Effector memory CD4-positive, alpha-beta T cell (primary cell): Measurements from ENCODE around the gene ISCU.

Experiments
- DNase-seq, 3 donors: peaks; one replicate each; pipeline ENCODE4 v3.0.0-alpha.2; 2020
- H3K27ac ChIP-seq: 2 replicates; pipeline ENCODE4 v1.7.0; 2013; ENCODE audit warnings: mild to moderate bottlenecking, low read length, moderate library complexity; ENCODE audit not compliant: insufficient read depth, poor library complexity, severe bottlenecking
- H3K27me3 ChIP-seq: replicated peaks from 2 replicates; pipeline ENCODE4 v1.7.0; 2013; ENCODE audit warnings: mild to moderate bottlenecking, low read length; ENCODE audit not compliant: insufficient read depth, control insufficient read depth, poor library complexity, severe bottlenecking
- H3K36me3 ChIP-seq: 2 replicates; pipeline ENCODE4 v1.7.0; 2013; ENCODE audit warnings: mild to moderate bottlenecking, low read length, moderate library complexity; ENCODE audit not compliant: control insufficient read depth, insufficient read depth
- H3K4me1 ChIP-seq: 2 replicates; pipeline ENCODE4 v1.7.0; 2013; ENCODE audit warnings: low read length, mild to moderate bottlenecking; ENCODE audit not compliant: control insufficient read depth, insufficient read depth, poor library complexity, severe bottlenecking
- H3K4me3 ChIP-seq: 2 replicates; pipeline ENCODE4 v1.7.0; 2013; ENCODE audit warnings: low read length, low read depth, mild to moderate bottlenecking; ENCODE audit not compliant: insufficient read depth, poor library complexity, severe bottlenecking
- H3K9me3 ChIP-seq: 2 replicates; pipeline ENCODE4 v1.7.0; 2013; ENCODE audit warnings: mild to moderate bottlenecking, low read length, moderate library complexity; ENCODE audit not compliant: control insufficient read depth

Gene ISCU

DNA sequence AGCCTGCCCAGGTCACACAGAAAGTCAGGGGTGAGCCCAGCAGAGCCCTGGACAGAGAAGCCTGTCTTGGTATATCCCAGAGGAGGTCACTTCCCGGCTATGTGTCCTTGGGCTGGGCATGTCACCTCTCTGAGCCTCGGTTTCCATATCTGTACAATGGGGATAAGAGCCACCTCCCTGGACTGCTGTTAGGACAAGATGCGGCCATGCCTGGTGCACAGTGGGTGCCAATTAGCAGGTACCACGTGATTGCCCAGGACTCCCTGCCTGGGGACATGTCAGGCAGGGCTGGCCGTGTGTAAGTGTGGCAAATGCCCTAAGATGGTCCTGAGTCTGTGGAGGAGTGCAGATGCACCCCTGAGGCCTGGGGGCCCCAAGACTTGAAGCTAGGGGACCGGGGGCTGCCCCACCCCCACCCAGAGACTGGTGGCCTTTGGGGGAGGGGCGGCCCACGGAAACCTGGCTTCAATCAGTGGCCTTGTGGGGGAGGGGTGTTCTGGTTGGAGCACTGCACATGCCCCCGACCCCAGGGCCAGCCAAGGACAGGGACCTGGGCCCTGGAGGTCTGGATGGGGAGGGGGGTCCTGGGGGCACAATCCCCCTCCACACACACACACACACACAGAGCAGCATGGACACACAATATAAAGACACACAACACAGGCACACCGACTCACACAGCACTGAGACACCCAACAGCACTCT is 34.6 kb downstream of the ISCU start:
- no peaks in the 10 kb centered on the region for H3K36me3 ChIP-seq
- H3K27me3 ChIP-seq, result no peaks in the 10 kb centered on the region
- no peak overlapping the region for H3K4me3 ChIP-seq
- H3K9me3 ChIP-seq, result no peaks in the 10 kb centered on the region
- DNase-seq, result no peak
- no peak overlapping the region for H3K27ac ChIP-seq
- no peaks in the 10 kb centered on the region for H3K4me1 ChIP-seq

DNA sequence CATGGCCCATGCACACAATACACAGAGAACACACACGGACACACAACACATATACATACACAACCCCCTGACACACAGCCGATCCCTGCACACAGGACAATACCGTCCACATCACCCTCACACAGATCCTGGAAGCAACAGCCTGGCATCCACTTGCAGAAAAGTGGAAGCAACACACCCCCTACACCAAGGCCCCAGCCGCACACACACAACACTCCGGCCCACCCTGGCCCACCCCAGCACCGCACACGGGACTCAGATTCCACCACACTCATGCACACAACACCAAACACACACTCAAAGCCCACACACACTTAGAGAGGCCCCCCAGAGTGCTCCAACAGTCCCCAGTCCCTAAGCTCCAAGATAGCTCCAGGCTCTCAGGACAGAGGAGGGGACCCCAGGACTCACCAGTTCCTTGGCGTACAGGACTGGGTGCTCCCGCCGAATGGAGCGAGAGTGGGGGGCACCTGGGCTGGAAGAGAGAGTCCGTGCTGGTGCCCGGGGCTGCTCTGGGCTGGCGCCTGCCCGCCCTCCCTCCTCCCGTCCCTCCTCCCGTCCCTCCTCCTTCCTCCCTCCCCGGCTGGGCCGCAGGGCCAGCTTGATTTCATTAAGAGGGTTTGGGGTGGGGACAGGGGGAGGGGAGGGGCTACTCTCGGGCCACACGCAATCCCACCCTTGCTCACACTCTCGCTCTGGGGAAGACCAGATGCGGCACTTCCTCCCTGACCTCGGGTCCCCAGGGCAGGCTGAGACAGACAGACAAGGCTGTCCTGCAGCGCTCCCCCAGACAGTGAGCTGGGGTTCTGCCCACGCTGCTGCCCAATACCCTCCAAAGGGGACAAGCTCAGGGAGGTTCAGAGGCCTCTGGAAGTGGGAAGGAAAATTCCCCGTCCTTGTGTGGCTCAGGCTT is 35.4 kb downstream of the ISCU start, which contains the start of gene TMEM119:
TSS of gene TMEM119 (minus strand) at position 526 of the 913 bp plus-strand sequence. CDS start 5,701 bp downstream, outside the sequence.
- H3K27me3 ChIP-seq, result no peaks in the 10 kb centered on the region
- no peak within 1 kb of the TSS for H3K27ac ChIP-seq
- H3K36me3 ChIP-seq, result no peaks in the 10 kb centered on the region
- H3K4me1 ChIP-seq, result no peaks in the 10 kb centered on the region
- no peak within 1 kb of the TSS for H3K4me3 ChIP-seq
- DNase-seq, result no peak
- H3K9me3 ChIP-seq, result no peaks in the 10 kb centered on the region

DNA sequence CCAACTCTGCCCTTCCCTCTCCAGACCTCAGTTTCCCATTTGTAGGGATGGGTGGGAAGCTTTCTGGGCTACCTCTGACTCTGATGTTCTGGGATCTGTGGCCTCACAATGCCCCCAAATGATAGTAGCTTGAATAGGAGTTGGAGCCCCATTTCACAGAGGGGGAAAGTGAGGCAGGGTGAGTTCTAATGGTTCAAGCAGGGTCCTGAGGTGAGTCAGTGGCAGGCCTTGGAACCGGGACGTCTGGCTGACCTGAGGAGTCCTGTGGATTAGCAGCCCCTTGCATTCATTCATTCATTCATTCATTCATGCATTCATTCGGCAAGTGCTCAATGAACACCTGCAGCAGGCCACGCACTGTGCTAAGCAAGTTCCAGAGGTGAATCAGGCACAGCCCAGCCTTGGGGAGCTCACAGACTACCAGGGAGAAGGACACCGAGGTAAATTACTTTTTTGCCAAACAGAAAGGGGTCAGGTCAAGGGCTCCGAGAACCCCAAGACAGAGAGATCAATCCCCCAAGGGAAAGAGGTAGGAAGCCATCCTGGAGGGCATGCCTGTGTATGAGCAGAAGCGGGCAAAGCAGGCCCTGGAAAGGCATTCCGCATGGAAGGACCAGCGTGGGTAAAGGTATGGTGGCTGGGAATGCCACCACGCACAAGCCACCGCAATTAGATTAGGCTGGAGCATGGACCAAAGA is 36.3 kb downstream of the ISCU start:
- H3K27me3 ChIP-seq, result no peaks in the 10 kb centered on the region
- no peaks in the 10 kb centered on the region for H3K4me1 ChIP-seq
- H3K4me3 ChIP-seq, result no peak overlapping the region
- no peaks in the 10 kb centered on the region for H3K36me3 ChIP-seq
- DNase-seq, result no peak
- no peaks in the 10 kb centered on the region for H3K9me3 ChIP-seq
- no peak overlapping the region for H3K27ac ChIP-seq

GRCh38 chr12:108599541-108599940 is 37.1 kb downstream of the ISCU start:
- no peaks in the 10 kb centered on the region for H3K4me1 ChIP-seq
- no peaks in the 10 kb centered on the region for H3K9me3 ChIP-seq
- no peaks in the 10 kb centered on the region for H3K27me3 ChIP-seq
- H3K4me3 ChIP-seq, result no peak overlapping the region
- no peaks in the 10 kb centered on the region for H3K36me3 ChIP-seq
- no peak for DNase-seq
- H3K27ac ChIP-seq, result no peak overlapping the region

DNA sequence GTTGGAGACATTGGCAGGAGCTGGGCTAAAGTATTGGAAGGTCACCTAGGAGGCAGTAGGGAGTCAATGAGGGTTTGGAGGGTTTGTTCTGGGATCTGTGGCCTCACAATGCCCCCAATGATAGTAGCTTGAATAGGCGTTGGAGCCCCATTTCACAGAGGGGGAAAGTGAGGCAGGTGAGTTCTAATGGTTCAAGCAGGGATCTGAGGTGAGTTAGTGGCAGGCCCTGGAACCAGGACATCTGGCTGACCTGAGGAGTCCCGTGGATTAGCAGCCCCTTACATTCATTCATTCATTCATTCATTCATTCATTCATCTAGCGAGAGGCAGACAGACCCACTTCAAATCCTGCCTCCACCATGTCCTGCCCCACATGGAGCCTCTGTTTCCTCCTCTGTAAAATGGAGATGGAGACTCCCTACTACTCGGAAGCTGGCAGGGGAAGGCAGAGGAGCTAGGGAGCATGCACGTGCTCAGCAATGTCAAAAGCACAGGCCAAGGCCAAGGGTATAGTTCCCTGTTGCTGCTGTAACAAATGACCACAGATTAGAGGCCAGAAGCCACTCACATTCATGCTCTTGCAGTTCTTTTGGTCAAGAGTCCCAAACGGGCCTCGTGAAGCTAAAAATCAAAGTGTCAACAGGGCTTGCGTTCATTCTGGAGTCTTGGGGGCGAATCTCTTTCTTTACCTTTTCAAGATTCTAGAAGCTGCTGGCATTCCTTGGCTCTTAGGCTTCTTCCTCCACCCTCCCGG is 37.7 kb downstream of the ISCU start:
- DNase-seq, result no peak
- Histone ChIP-seq H3K9me3 (no peaks in the 10 kb centered on the region), H3K4me3 (no peak overlapping the region), H3K36me3 (no peaks in the 10 kb centered on the region), H3K4me1 (no peaks in the 10 kb centered on the region), H3K27me3 (no peaks in the 10 kb centered on the region), H3K27ac (no peak overlapping the region)

DNA sequence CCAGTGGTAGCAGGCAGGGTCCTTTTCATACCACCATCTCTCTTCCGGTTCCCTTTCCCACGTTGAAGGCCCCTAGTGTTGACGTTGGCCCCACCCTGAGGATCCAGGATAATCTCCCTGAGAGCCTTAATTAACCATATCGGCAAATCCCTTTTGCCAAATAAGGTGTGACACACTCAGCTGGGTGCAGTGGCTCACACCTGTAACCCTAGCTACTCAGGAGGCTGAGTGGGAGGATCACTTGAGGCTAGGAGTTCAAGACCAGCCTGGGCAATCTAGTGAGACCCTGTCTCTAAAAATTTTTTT is 38.3 kb downstream of the ISCU start:
- DNase-seq, result no peak
- Histone ChIP-seq H3K4me3 (no peak overlapping the region), H3K27ac (no peak overlapping the region), H3K27me3 (no peaks in the 10 kb centered on the region), H3K9me3 (no peaks in the 10 kb centered on the region), H3K36me3 (no peaks in the 10 kb centered on the region), H3K4me1 (no peaks in the 10 kb centered on the region)

DNA sequence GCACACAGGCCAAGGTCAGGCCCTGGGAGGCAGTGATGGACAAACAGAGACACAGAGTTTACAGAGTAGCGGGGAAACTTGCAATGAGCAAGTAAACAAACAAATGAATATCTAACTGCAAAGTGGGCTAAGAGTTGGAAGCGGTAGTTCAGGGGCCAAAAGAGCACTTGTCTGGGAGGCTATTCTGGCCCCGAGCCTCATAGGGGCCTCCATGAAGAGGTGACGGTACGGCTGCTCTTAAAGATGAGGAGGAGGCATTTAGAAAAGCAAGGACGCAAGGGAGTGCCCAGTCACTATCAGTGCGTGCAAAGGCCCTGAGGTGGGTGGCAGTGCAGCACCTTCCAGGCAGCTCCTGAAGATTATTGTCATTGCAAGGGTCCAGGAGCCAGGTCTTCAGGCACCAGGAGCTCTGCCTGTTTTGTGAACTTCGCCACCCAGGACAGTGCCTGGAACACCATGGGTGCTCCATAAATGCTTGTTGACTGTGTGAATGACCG is 39.9 kb downstream of the ISCU start:
- Histone ChIP-seq H3K27me3 (no peaks in the 10 kb centered on the region), H3K4me3 (no peak overlapping the region), H3K36me3 (no peaks in the 10 kb centered on the region), H3K27ac (no peak overlapping the region), H3K4me1 (no peaks in the 10 kb centered on the region), H3K9me3 (no peaks in the 10 kb centered on the region)
- no peak for DNase-seq

DNA sequence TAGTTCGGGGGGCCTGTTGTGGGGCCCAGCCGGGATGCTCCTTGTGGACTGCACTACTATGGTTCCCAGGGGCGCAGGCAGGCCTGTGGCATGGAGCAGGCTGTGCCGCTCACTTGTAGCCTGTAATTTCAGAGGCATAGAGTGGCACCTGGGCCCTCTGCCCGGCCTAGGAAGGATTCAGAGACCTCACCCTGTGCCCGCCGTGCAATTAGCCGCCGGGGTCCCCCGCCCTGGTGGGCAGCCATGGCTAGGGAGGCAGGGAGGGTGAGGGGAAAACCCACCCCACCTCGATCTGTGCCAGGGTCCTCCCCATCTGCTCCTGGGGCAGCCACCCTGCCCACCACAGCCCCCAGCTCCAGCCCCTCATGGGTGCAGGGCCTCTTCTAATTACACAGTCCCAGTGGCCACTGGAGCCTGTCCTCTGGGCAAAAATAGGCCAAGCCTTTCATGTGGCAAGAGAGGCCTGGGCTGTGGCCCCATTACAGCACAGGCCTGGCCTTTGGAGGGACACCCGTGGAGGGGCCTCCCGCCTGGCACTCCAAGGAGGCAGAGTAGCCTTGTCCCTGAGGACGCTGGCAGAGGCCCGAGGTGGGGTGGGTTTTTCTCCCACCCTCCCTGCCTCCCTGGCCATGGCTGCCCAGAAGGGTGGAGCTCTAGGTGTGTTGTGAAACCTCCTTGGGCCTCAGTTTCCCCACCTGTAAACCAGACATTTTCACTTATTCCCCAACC is 40.7 kb downstream of the ISCU start:
- H3K4me3 ChIP-seq, result no peak overlapping the region
- no peaks in the 10 kb centered on the region for H3K9me3 ChIP-seq
- DNase-seq, result no peak
- no peaks in the 10 kb centered on the region for H3K4me1 ChIP-seq
- H3K36me3 ChIP-seq, result no peaks in the 10 kb centered on the region
- no peaks in the 10 kb centered on the region for H3K27me3 ChIP-seq
- H3K27ac ChIP-seq, result no peak overlapping the region

DNA sequence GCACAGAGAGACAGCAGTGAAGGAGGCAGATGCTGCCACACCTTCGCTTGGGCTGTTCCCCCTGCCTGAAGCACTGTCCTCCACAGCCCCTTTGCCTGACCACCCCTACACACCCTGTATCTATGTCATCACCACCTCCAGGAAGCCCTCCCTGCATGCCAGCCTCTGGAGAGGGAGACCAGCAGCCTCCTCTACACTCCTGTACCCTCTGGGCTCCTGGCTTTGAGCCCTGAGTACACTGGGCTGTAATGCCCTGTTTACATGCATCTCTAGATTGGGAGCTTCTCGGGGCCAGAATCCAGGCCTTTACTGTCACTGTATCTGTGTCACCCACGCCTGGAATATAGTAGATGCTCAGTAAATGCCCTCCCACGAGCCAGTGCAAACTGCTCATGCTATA is 41.3 kb downstream of the ISCU start:
- Histone ChIP-seq H3K27ac (no peak overlapping the region), H3K36me3 (no peaks in the 10 kb centered on the region), H3K4me1 (no peaks in the 10 kb centered on the region), H3K4me3 (no peak overlapping the region), H3K9me3 (no peaks in the 10 kb centered on the region), H3K27me3 (no peaks in the 10 kb centered on the region)
- DNase-seq, result no peak
